ENCODE measurements around the gene ABCC6.

GRCh38 chr16:16141784-16142396, 81.4 kb downstream of the ABCC6 start:
- TF ChIP-seq CTCF (IDR thresholded peaks at IDR 0.05) (no peak), POLR2A (IDR thresholded peaks at IDR 0.05) (no peak)

Data from esophagus squamous epithelium (tissue), 4 donors.